ENCODE measurements around the gene BICD1. TPM values are rescaled to one million over a fixed set of nuclear protein-coding genes. Genes with fewer than 3 reads are reported as not detected.
A peak's percentile ranks its signal among the peaks of the same experiment; 100 is the strongest.

BICD1 gene
- total and polyA plus RNA-seq, 10 donors = 8.5 to 62.9 (median 44.2) TPM

DNA sequence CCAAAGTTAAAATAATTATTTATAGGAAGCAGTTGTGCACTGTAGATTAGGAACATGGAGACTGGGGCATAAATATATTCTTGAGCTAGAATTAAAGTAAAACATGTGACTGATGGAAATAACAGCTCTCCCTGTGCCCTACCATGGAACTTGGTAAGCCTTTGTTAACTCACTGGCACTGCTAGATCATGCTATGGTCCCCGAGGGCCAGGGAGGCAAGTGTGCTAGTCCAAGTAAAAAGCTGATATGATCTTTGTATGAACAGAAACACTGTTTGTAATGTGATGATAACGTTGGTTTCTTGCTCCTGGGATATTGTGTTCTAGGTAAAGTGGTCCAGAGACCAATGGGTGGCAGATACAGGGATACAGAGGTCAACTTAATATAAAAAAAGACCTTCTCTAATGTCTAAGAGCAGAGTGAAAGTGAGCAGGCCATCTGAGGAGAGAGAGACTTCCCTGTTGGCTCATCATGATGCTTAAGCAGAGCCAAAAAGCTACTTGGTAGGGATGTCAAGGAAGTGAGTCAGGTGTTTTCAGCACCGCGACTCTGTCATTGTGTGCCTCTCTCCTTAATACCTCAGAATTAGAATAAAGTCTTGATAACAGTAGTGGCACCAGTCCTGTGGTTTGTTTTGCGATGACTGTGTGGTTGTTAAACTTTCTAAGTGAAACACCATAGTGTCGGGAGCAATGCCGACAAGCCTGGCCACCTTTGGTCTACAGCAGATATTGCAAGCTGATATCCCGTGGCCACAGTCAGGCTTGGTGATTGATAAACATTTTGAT, 27.6 kb downstream of the BICD1 start:
- 25 to 51% (median 35%) methylated on average over 8 of the region's 8 CpGs for WGBS, 5 donors
- TF ChIP-seq POLR2AphosphoS5 (IDR thresholded peaks at IDR 0.05) = no peak
- TF ChIP-seq, protein P1, sequence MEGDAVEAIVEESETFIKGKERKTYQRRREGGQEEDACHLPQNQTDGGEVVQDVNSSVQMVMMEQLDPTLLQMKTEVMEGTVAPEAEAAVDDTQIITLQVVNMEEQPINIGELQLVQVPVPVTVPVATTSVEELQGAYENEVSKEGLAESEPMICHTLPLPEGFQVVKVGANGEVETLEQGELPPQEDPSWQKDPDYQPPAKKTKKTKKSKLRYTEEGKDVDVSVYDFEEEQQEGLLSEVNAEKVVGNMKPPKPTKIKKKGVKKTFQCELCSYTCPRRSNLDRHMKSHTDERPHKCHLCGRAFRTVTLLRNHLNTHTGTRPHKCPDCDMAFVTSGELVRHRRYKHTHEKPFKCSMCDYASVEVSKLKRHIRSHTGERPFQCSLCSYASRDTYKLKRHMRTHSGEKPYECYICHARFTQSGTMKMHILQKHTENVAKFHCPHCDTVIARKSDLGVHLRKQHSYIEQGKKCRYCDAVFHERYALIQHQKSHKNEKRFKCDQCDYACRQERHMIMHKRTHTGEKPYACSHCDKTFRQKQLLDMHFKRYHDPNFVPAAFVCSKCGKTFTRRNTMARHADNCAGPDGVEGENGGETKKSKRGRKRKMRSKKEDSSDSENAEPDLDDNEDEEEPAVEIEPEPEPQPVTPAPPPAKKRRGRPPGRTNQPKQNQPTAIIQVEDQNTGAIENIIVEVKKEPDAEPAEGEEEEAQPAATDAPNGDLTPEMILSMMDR (IDR thresholded peaks at IDR 0.05 in 8 of 11, conservative IDR thresholded peaks at IDR 0.05 in 3 of 11) = peak in 1 of 11 experiments; percentile 22
- peaks cover 6 to 33% (median 17%) of the 10 kb centered on the region in 6 donors for H3K4me1 ChIP-seq
- H3K4me3 ChIP-seq = no peak overlapping the region
- H3K9me3 ChIP-seq = no peaks in the 10 kb centered on the region
- intact Hi-C loops (cut with DNase I; ENCODE audit: low total_unique reads) = no loop called here
- no peaks in the 10 kb centered on the region for H3K36me3 ChIP-seq
- no peaks in the 10 kb centered on the region for H3K27me3 ChIP-seq (replicated peaks in 1 of 7)
- DNase-seq = no peak
- H3K27ac ChIP-seq = peak overlapping the region in 5 of 8 donors; percentile 14 to 60 (median 44)

DNA sequence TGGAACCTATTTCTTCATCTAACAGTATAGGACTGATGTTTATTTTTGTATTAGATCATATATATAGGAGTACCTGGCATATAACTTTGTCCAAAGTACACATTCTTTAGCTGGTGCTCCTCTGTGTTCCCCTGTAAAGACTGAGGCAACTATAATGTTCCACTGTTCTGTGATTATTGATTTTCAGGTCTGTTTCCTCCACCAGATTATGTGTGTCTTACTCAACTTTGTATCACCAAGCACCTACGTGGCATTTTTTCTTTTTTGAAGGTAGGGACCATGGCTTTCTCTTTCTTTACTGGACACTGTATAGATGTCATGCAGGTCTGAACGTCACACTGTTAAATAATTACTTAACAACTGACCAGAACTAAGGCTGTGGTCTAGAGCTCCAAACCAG, 29.3 kb downstream of the BICD1 start:
- H3K27me3 ChIP-seq (replicated peaks in 1 of 7) = no peaks in the 10 kb centered on the region
- intact Hi-C loops (cut with DNase I; ENCODE audit: low total_unique reads) = no loop called here
- peaks cover 13 to 50% (median 29%) of the 10 kb centered on the region in 6 donors for H3K4me1 ChIP-seq
- H3K27ac ChIP-seq = no peak overlapping the region
- no peak for DNase-seq
- H3K9me3 ChIP-seq = no peaks in the 10 kb centered on the region
- no peak overlapping the region for H3K4me3 ChIP-seq
- no peaks in the 10 kb centered on the region for H3K36me3 ChIP-seq
- 86 to 91% (median 87%) methylated on average over 2 of the region's 2 CpGs for WGBS, 5 donors
- TF ChIP-seq POLR2AphosphoS5 (IDR thresholded peaks at IDR 0.05) (no peak), POLR2A (IDR thresholded peaks at IDR 0.05) (no peak)
- TF ChIP-seq, protein P1 (IDR thresholded peaks at IDR 0.05 in 8 of 11, conservative IDR thresholded peaks at IDR 0.05 in 3 of 11) = no peak

DNA sequence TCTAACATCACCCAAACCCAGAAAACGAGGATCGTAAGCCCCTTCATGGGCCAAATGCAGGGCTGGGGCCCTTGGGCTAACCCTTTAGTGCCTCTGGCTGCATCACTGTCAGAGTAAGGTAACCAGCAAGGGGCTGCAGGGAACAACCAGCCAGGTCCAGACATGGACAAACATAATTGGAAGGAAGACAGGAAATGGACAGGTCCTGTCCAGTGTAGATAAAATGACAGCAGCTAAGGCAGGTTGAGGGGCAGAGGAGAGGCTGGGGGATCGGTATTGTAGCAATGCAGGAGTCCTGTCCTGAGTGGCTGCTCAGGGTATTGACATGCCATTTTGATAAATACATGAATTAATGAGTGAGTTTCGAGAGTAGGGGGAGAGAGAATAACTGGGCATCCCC, 29.8 kb downstream of the BICD1 start:
- Histone ChIP-seq H3K36me3 (no peaks in the 10 kb centered on the region), H3K9me3 (no peaks in the 10 kb centered on the region), H3K4me3 (no peak overlapping the region), H3K27ac (no peak overlapping the region), H3K4me1 (peaks cover 13 to 51% (median 29%) of the 10 kb centered on the region in 6 donors), H3K27me3 (replicated peaks in 1 of 7) (no peaks in the 10 kb centered on the region)
- TF ChIP-seq, protein P1 (IDR thresholded peaks at IDR 0.05 in 8 of 11, conservative IDR thresholded peaks at IDR 0.05 in 3 of 11) = no peak
- TF ChIP-seq POLR2A (IDR thresholded peaks at IDR 0.05) (no peak), POLR2AphosphoS5 (IDR thresholded peaks at IDR 0.05) (no peak)
- WGBS, 5 donors = 72 to 100% (median 92%) methylated on average over 4 of the region's 4 CpGs
- intact Hi-C loops (cut with DNase I; ENCODE audit: low total_unique reads) = no loop called here
- DNase-seq = no peak

DNA sequence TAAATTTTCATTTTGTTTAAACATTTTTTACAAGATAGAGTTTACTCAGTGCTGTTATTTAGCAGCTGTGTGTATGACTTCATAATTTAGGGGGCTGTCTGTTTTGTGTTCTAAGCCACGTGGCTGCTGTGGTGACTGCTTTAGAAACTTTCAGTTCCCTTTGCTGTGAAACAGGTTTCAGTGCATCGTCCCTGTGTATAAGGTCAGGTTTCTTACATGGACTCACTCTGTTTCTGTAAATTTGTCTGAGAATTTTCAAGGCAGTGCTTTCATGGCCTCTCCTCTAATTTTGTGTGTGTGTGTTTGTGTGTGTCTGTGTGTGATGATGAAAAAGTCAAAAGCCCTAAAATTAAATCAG, 32.4 kb downstream of the BICD1 start:
- H3K9me3 ChIP-seq = no peaks in the 10 kb centered on the region
- 9 to 35% (median 10%) methylated on average over 2 of the region's 2 CpGs for WGBS, 5 donors
- peak overlapping the region in 7 of 8 donors; percentile 9 to 63 (median 25) for H3K4me3 ChIP-seq
- H3K27ac ChIP-seq = peak overlapping the region; percentile 67 to 90 (median 82)
- H3K4me1 ChIP-seq = peaks cover 10 to 43% (median 24%) of the 10 kb centered on the region in 6 donors
- intact Hi-C loops (cut with DNase I; ENCODE audit: low total_unique reads) = no loop called here
- DNase-seq = no peak
- TF ChIP-seq POLR2A (IDR thresholded peaks at IDR 0.05) = peak in 1 of 3 donors; percentile 22
- TF ChIP-seq, protein P1 (IDR thresholded peaks at IDR 0.05 in 8 of 11, conservative IDR thresholded peaks at IDR 0.05 in 3 of 11) = no peak
- peak in 1 of 3 donors; percentile 80 for TF ChIP-seq POLR2AphosphoS5 (IDR thresholded peaks at IDR 0.05)
- H3K36me3 ChIP-seq = no peaks in the 10 kb centered on the region
- H3K27me3 ChIP-seq (replicated peaks in 1 of 7) = no peaks in the 10 kb centered on the region

All from spleen (tissue), 11 donors.